Left cardiac atrium (tissue), 4 donors: ENCODE data around the gene PAN2. TPM values are rescaled to one million over a fixed set of nuclear protein-coding genes. Genes with fewer than 3 reads are reported as not detected.

Experiments used
- ATAC-seq, 2 donors: fragments of 200-7000 bp; cut with Tn5 transposase; one replicate each; pipeline ENCODE4 v1.9.1; 2020; ENCODE audit warnings: mild to moderate bottlenecking in 2 of 2, moderate library complexity in 2 of 2
- DNase-seq: peaks from one replicate; pipeline ENCODE4 v3.0.0-alpha.2; 2020
- intact Hi-C, 2 donors: fragments of 100-400 bp; cut with DNase I; formaldehyde crosslinking; loops; one replicate each; pipeline versions ENCODE4 v1.14.1 to v1.15.1; 2022 to 2023
- long read RNA-seq: library from polyadenylated mRNA; unstranded; transcript quantifications from one replicate; pipeline ENCODE4 v2.0.0, GENCODE V29; 2021
- total RNA-seq, 2 donors: library from RNA; stranded (reverse); fragmentation: NEBNext Ultra II Directional; extraction: Animal tissue kit (Norgen Biotek cat#: 25700); gene quantifications; one replicate each; pipeline ENCODE4 v1.2.1, GENCODE V29; 2021
- donor health status: DM: no; HTN: yes; CAD: no.
- donor health status: DM: no; HTN: yes; CAD: no; lungs with severe emphysema.
- donor health status: DM: yes; HTN: yes; CAD: no.
- donor health status: Dilated cardiomyopathy.

The PAN2 gene, protein sequence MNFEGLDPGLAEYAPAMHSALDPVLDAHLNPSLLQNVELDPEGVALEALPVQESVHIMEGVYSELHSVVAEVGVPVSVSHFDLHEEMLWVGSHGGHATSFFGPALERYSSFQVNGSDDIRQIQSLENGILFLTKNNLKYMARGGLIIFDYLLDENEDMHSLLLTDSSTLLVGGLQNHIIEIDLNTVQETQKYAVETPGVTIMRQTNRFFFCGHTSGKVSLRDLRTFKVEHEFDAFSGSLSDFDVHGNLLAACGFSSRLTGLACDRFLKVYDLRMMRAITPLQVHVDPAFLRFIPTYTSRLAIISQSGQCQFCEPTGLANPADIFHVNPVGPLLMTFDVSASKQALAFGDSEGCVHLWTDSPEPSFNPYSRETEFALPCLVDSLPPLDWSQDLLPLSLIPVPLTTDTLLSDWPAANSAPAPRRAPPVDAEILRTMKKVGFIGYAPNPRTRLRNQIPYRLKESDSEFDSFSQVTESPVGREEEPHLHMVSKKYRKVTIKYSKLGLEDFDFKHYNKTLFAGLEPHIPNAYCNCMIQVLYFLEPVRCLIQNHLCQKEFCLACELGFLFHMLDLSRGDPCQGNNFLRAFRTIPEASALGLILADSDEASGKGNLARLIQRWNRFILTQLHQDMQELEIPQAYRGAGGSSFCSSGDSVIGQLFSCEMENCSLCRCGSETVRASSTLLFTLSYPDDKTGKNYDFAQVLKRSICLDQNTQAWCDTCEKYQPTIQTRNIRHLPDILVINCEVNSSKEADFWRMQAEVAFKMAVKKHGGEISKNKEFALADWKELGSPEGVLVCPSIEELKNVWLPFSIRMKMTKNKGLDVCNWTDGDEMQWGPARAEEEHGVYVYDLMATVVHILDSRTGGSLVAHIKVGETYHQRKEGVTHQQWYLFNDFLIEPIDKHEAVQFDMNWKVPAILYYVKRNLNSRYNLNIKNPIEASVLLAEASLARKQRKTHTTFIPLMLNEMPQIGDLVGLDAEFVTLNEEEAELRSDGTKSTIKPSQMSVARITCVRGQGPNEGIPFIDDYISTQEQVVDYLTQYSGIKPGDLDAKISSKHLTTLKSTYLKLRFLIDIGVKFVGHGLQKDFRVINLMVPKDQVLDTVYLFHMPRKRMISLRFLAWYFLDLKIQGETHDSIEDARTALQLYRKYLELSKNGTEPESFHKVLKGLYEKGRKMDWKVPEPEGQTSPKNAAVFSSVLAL
- total RNA-seq = 10 to 100 TPM; 38.5 to 39.4 TPM
- long read RNA-seq, full-length matches to known transcripts = 5 of 11 reads
- long read RNA-seq, partial matches to known transcripts = 2 of 11 reads
- long read RNA-seq, other reads (novel, unspliced or antisense) = 4 of 11 reads

DNA sequence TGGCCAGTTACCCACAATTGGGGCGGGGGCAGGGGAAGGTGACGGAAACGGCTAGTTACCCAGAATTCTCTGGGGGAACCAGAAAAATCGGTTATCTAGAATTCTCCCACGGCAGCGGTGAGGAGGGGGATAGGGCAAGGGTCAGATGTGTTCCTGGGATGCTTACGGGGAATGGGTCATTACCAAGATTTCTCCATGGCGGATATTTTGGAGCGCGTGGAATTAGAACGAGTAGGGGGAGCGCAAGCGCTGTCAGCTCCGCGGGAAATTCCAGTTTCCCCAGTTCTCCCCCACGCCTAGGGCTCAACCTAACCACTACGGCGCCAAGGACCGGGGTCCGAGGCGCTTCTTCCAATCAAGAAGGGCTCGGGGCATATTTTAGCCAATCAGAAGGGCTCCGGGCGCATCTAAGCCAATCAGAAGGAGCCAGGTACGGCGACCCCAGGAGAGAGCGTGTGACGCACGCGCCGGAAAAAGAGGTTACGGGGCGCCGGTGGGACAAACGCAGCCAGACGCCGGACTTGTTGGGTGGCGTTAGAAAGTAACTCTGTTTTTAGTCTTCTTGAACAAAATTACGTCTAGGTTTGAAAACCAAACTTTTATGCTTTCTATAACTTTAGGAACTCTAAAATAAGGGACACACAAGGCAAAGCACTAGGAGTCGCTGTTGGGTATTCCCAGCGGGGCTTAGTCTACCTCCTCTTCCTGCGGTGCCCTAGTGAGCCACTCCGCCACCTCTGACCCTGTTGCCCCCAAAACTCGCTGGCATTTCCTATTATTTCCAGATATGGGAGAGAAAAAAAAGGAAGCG is at the start of gene PAN2:
PAN2 (minus strand) TSS at position 322 of the 811 bp plus-strand sequence. CDS start 906 bp downstream, outside the sequence.
- DNase-seq = peak; percentile 97
- intact Hi-C loops = loop anchor here in 1 of 2 donors (10.0 kb wide), 1 partner anchor 121 kb away; the partner anchor contains the start of gene MIP
- peak; percentile 99 to 100 for ATAC-seq

DNA sequence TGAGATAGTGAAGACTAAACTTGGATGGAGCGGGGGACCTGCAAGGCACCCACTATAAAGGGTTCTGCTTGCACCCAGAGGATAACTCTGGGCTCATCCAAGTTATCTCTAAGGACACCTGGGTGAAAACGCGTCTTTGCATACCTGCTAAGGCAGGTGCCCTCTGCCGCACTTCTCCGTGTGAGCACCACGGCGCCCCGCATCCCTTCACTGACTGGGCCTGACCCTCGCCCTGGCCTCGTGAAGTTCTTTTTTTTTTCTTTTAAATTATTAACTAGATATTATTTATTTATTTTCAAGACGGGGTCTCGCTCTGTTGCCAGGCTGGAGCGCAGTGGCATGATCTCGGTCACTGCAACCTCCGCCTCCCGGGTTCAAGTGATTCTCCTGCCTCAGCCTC is 48.8 kb upstream of the PAN2 start:
- no peak for DNase-seq
- no peak for ATAC-seq
- intact Hi-C loops = no loop called here

DNA sequence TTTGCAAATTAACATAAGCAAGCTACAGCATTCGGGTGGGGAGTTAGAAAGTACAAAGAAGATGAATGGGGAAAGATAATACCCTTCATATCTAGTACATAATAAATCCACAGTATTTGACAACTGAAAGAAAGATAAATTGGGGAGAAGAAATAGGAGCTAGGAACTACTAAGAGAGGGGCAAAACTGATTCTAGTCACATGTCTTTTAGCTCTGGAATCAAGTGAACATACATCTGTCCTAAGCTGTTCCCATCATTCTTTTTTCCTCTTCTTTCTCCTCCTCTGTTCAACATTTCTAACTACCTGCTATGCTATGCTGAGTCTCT is 44.2 kb upstream of the PAN2 start:
- intact Hi-C loops = no loop called here

DNA sequence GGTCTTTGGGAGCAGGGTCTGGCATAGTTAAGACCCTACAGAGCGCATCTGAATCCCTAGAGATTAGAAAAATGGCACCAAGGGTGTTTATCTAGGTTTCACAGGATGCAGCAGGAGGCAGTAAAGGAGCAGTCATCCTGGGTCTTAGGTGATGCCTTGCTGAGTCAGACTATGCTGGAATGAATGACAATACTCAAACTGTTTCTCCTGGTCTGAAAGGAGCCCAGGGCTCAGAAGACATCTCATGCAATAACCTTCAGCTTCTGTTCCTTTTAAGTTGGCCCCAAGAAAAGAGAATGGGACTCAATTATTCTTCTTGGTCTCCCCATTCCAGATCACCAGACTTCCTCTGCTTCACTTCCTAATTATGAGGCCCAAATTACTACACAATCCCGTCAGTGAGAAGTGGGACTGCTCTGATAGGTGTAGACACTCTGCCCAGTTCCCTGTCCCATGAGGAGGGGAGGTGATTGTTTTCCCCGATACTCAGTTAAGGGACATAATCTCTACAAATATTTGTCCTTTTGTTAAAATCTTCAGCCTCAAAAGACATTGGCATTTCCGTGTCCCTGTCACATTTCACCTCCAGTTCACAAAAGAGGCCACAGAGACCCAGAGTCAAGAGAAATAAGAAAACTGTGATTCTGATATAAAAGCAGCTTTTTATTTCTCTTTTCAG is 43.6 kb upstream of the PAN2 start:
- ATAC-seq (no peak), DNase-seq (no peak)
- intact Hi-C loops = no loop called here

More for the DNA sequence above, 44.2 kb upstream of the PAN2 start:
- no peak for ATAC-seq
- no peak for DNase-seq

DNA sequence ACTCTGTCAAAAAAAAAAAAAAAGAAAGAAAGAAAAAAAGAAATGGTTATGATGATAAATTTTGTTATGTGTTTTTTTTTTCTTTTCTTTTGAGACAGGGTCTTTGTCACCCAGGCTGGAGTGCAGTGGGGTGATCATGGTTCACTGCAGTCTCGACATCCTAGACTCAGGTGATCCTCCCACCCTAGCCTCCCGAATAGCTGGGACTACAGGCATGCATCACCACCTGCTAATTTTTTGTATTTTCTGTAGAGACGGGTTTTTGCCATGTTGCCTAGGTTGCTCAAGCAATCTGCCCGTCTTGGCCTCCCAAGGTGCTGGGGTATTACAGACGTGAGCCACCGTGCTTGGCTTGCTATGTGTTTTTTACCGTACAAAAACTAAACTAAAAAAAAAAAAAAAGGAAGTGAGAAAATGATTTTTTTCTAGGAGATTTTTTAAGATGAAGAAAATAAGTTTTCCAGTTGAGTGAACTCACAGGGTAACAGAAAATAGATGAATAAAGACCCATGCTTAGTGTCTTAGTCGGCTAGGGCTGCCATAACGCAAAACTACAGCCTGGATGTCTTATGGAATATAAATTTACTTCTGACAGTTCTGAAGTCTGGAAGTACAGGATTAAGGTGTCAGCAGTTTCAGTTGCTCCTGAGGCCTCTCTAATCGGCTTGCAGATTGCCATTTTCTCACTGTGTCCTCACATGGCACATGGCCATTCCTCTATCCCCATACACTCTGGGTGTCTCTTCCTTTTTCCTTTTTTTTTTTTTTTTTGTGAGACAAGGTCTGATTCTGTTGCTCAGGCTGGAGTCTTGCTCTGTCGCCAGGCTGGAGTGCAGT is 42.0 kb upstream of the PAN2 start:
- DNase-seq = no peak
- intact Hi-C loops = no loop called here
- ATAC-seq = no peak

DNA sequence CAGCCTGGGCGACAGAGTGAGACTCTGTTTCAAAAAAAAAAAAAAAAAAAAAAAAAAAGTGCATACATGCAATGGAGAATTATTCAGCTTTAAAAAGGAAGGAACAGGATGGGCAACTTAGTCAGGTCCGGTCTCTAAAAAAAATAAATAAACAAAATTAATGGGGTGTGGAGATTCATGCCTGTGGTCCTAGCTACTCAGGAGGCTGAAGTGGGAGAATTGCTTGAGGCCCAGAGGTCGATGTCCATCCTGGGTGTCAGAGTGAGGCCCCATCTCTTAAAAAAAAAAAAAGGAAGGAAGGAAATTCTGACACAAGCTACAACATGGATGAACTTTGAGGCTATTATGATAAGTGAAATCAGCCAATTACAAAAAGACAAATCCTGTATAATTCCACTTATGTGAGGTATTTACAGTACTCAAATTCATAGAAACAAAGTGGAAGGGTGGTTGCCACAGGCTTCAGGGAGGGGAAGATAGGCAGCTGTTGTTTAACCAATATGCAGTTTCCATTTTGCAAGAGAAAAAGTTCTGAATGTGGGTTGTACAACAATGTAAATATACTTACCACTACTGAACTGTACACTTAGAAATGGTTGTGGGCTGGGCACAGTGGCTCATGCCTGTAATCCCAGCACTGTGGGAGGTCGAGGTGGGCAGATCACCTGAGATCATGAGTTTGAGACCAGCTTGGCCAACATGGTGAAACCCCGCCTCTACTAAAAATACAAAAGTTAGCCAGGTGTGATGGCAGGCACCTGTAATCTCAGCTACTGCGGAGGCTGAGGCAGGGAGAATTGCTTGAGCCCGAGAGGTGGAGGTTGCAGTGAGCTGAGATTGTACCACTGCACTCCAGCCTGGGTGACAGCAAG is 41.2 kb upstream of the PAN2 start:
- ATAC-seq (no peak), DNase-seq (no peak)
- intact Hi-C loops = no loop called here

DNA sequence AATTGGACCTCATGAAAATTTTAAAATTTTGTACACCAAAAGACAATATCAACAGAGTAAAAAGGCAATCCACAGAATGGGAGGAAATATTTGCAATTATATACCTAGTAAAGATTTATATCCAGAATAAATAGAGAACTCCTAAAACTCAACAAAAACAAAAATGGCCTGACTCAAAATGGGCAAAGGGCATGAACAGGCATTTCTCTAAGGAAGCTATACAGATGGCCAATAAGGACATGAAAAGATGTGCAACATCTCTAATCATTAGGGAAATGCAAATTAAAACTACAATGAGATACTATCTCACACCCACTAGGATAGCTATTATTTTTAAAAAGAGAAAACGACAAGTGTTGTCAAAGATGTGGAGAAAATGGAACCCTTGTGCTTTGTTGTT is 39.7 kb upstream of the PAN2 start:
- ATAC-seq = no peak
- intact Hi-C loops = no loop called here

DNA sequence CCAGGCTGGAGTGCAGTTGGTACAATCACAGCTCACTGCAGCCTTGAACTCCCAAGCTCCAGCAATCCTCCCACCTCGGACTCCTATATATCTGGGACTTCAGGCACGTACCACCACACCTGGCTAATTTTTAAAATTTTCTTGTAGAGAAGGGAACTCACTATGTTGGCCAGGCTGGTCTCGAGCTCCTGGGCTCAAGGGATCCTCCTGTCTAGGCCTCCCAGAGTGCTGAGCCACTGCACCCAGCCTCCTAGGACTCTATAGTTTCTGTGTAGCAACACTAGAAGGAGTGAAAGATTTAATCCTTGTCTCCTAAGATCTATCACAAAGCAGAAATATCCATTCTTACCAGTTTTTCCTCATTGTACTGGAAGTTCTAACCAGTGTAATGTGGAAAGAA is 33.1 kb upstream of the PAN2 start:
- no peak for ATAC-seq
- no peak for DNase-seq
- intact Hi-C loops = no loop called here

More for the DNA sequence above, 39.7 kb upstream of the PAN2 start:
- DNase-seq = no peak

DNA sequence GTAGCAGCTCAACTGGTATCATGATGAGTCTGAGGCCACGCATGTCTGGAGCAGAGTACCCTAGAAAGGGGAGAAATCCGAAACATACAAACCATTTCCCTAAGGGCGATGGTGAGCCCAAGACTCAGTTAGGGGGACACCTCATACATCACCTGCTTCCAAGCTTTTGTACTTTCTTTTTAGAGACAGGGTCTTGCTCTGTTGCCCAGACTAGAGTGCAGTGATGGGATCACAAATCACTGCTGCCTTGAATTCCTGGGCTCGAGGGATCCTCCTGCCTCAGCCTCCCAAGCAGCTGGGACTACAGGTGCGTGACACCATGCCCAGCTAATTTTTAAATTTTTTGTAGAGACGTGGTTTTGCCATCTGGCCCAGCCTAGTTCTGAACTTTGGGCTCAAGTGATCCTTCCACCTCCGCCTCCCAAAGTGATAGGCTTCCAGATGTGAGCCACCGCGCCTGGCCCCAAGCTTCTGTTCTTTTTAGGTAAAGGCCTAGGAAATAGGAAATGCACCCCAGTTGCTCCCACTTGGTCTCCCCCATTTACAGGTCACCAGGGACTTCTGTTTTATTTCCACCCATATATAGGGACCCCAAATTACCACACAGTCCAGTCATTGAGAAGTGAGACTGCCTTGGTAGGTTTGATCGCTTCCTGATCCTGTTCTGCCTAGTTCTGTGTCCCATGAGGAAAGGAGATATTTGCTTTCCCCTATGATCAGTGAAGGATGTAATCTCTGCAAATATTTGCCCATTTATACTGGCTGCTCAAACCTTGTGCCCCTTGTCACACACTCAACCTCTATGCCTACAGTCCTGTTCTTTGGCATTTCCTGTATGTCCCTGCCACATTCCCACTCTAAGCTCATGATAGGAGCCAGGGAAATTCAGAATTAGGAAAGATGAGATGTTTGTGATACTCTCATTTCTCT is 28.6 kb upstream of the PAN2 start, which contains the start of gene APOF:
APOF (minus strand) TSS at position 728 of the 930 bp plus-strand sequence; CDS start at position 616, 112 bp downstream.
- DNase-seq (no peak), ATAC-seq (no peak)
- intact Hi-C loops = no loop called here

DNA sequence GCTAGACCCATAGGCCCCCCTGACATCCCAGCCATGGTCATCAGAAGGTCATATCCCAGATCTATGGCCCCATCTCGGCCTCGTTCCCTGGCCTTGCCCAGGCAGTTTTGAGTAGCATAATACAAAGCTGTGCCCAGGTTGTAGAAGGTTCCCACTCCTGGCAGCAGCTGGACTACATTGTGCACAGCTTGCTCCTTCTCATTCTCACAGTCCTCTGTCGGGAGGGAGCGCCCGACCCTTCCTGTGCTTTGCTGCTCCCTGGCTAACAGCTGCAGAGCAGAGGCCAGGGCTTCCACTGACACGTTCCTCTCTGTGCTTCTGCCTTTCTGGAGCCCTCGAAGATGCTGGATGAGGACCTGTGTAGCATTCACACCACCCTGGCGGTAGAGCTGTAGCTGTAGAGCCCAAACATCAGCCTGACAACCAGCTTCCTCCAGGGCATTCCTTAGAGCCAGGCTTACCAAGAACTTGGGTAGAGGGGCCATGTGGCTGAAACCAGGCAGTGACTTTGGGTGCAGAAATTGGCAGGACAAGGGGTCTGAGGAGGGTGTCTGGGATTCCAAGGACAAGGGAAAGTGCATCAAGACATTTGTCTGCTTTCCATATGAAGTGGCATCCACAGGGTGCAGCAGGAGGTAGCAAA is 27.8 kb upstream of the PAN2 start:
- DNase-seq (no peak), ATAC-seq (no peak)
- intact Hi-C loops = no loop called here

DNA sequence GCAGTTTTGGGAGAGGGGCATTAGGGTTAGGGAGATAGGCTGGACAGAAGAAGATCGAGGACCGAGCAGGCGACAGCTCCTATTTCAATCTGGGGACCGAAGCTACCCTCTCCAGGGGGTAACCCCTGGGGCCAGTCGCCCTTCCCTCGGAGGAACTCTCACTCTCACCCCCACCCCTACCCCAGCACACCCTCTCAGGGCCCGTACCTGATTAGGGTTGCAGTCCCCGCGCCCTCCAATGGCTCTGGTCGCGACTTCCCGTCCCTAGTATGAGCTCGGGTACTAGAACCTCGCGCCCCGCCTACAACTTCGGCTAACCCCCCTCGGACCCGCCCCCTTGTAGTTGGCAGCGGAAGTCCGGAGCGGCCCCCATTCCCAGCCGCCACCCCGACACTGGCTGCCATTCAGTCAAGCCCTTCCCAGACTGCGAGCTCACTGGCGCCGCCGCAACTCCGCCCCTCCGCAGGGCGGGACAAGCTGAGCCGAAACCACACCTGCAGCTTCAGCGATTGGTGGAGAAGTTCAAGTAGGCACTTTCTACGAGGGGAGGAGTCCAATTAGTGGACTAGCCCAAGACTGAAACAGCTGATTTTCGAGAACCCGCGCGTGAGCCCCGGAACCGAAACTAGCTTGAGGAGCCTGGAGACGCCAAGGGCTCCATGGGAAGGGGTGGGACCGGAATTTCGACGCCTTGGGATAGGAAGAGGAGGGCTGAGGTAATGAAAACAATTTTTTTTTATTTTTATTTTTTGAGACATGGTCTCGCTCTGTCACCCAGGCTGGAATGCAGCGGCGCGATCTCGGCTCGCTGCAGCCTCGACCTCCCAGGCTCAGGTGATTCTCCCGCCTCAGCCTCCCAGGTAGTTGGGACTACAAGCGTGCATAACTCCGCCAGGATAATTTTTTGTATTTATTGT is 26.3 kb upstream of the PAN2 start, which contains the start of gene STAT2:
STAT2 (minus strand) TSS at position 257 of the 917 bp plus-strand sequence. CDS start 3,536 bp downstream, outside the sequence.
- DNase-seq (peak; percentile 99), ATAC-seq (peak; percentile 98 to 99)
- intact Hi-C loops = loop anchor here in 1 of 2 donors (5.0 kb wide), 1 partner anchor 102 kb away; no protein-coding TSS in a partner anchor

DNA sequence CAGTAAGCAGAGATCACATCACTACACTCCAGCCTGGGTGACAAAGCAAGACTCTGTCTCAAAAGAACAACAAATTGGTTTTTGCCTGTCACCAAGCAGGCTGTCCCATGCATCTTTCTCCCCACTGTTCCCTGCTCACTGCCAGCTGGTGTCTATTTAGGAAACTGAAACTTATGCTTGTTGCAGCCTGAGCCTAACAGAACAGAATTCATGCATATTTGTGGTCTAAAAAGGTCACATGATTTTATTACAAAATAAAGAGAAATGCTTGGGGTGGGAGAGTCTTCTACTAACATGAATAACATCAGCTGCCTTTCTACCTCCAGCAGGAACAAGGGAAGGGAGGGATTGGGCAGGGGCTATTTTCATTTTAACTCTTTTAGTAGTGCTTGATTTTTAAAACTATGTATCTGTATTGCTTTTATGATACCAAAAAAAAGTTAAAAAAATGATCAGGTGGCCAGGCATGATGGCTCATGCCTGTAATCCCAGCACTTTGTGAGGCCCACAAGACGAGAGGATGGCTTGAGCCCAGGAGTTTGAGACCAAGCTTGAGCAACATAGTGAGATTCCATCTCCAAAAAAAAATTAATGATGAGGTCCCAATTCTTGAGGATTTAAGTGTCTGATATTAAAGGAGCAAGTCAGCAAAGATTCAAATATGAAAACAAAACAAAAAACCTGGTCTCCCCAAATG is 25.2 kb upstream of the PAN2 start:
- no peak for DNase-seq
- intact Hi-C loops = loop anchor here in 1 of 2 donors (5.0 kb wide), 1 partner anchor 103 kb away; no protein-coding TSS in a partner anchor
- ATAC-seq = peak in 1 of 2 donors; percentile 1

DNA sequence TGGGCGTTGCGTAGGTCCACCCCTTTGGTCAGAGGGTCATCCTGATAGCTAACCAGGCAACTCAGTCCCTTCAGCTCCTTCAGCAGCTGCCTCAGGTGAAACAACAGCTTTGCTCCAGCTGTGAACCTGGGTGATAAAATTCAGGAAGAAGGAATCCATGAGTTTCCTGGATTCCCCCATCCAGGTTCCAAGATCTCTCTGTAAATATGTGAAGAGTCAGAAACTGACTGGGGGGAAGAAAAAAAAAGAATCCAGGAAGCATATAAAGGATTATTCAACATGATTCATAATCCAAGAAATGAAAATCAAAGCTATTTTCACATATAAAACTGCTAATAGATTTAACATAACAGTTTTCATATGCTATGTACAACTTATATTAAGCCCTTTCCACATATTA is 17.5 kb upstream of the PAN2 start:
- no peak for DNase-seq
- ATAC-seq = no peak
- intact Hi-C loops = no loop called here
